SK-N-SH (cell line): ENCODE results near the gene OR3A2. TPM values are rescaled to one million over a fixed set of nuclear protein-coding genes. Genes with fewer than 3 reads are reported as not detected.
"Not testable (repeated sequence)": the region's sequence is repeated elsewhere in the genome, so short reads cannot be mapped to it uniquely, and the experiment has no call there.

ENCODE experiments used
- CTCF ChIA-PET: fragments of 300-600, 350-600 bp; formaldehyde crosslinking; extraction: SDS; loops from one replicate; lab custom pipeline; 2021; lab: Yijun Ruan, JAX
- POLR2A ChIA-PET: fragments of 350-600 bp; sonication (Branson Sonifier 250); formaldehyde crosslinking; extraction: SDS; loops from one replicate; lab custom pipeline; 2020; ENCODE audit warnings: antibody characterized with exemption, inconsistent platforms; lab: Yijun Ruan, JAX
- DNase-seq: peaks from one replicate; pipeline ENCODE4 v3.0.0; 2012
- H2AFZ ChIP-seq: fragments of 200-600 bp; sonication (generic); 2 replicates; pipeline ENCODE4 v1.8.1; 2016; ENCODE audit warnings: antibody characterized with exemption, mild to moderate bottlenecking, low read depth
- H3F3A ChIP-seq: fragments of 200-600 bp; sonication (generic); replicated peaks from 2 replicates; pipeline ENCODE3; 2016; ENCODE audit warnings: antibody characterized with exemption, mild to moderate bottlenecking; ENCODE audit not compliant: insufficient read depth
- H3K27ac ChIP-seq, 2 experiments: fragments of 200-500 bp in 1 of 2; fragments of 200-600 bp in 1 of 2; sonication (Bioruptor generic) in 1 of 2; sonication (generic), shearing (Covaris generic) in 1 of 2; 2 replicates each; pipeline versions ENCODE4 v1.5.1 to v1.6.1; 2014 to 2016; ENCODE audit warnings: low read depth in 2 of 2, inconsistent platforms in 1 of 2, low read length in 1 of 2, mild to moderate bottlenecking in 1 of 2, mixed read lengths in 1 of 2
- H3K27me3 ChIP-seq: fragments of 200-600 bp; sonication (generic), shearing (Covaris generic); 2 replicates; pipeline ENCODE4 v1.6.1; 2016; ENCODE audit warnings: mixed run types; ENCODE audit not compliant: insufficient read depth
- H3K36me3 ChIP-seq, 2 experiments: fragments of 200-500 bp in 1 of 2; fragments of 200-600 bp in 1 of 2; sonication (Bioruptor generic) in 1 of 2; sonication (generic) in 1 of 2; replicated peaks in 1 of 2; 2 replicates each; pipeline versions ENCODE3 to v1.5.1; 2014 to 2016; ENCODE audit warnings: low read length in 1 of 2, mild to moderate bottlenecking in 1 of 2; ENCODE audit not compliant: insufficient read depth in 2 of 2, control insufficient read depth in 1 of 2
- H3K4me1 ChIP-seq, 2 experiments: fragments of 200-500 bp in 1 of 2; fragments of 200-600 bp in 1 of 2; sonication (Bioruptor generic) in 1 of 2; sonication (generic), shearing (Covaris generic) in 1 of 2; 2 replicates each; pipeline versions ENCODE4 v1.5.1 to v1.6.1; 2014 to 2016; ENCODE audit warnings: low read depth in 1 of 2, low read length in 1 of 2, mixed run types in 1 of 2; ENCODE audit not compliant: insufficient read depth in 2 of 2, control insufficient read depth in 1 of 2
- H3K4me2 ChIP-seq: fragments of 200-600 bp; sonication (generic), shearing (Covaris generic); 2 replicates; pipeline ENCODE4 v1.6.1; 2017; ENCODE audit warnings: mixed run types
- H3K4me3 ChIP-seq, 2 experiments: fragments of 200-500 bp in 1 of 2; fragments of 200-600 bp in 1 of 2; sonication (Bioruptor generic) in 1 of 2; sonication (generic), shearing (Covaris generic) in 1 of 2; 2 replicates each; pipeline versions ENCODE4 v1.5.1 to v1.8.1; 2014 to 2016; ENCODE audit warnings: low read depth in 2 of 2, inconsistent platforms in 1 of 2, low read length in 1 of 2, mild to moderate bottlenecking in 1 of 2, mixed read lengths in 1 of 2, moderate library complexity in 1 of 2
- H3K79me2 ChIP-seq: fragments of 200-600 bp; sonication (generic); 2 replicates; pipeline ENCODE4 v1.8.1; 2017; ENCODE audit warnings: mild to moderate bottlenecking; ENCODE audit not compliant: insufficient read depth
- H3K9ac ChIP-seq: fragments of 200-600 bp; sonication (generic); 2 replicates; pipeline ENCODE4 v1.6.1; 2017; ENCODE audit warnings: mixed run types
- H3K9me2 ChIP-seq: fragments of 200-600 bp; sonication (generic); 2 replicates; pipeline ENCODE4 v1.6.1; 2017; ENCODE audit warnings: mixed run types
- H3K9me3 ChIP-seq: fragments of 200-600 bp; sonication (generic); 2 replicates; pipeline ENCODE4 v1.6.1; 2017; ENCODE audit warnings: mixed run types, mild to moderate bottlenecking, moderate library complexity
- H4K20me1 ChIP-seq: fragments of 200-600 bp; sonication (generic); 2 replicates; pipeline ENCODE4 v1.6.1; 2017; ENCODE audit warnings: mild to moderate bottlenecking, mixed run types; ENCODE audit not compliant: insufficient read depth
- CHD2 ChIP-seq: fragments of 150-350 bp; IDR thresholded peaks from 2 replicates; pipeline ENCODE4 v1.6.1; 2018; ENCODE audit warnings: low read length; ENCODE audit not compliant: partially characterized antibody
- FOSL2 ChIP-seq: IDR thresholded peaks from 2 replicates; pipeline ENCODE4 v1.4.0; 2012; ENCODE audit warnings: low read depth, mild to moderate bottlenecking, moderate library complexity, borderline replicate concordance
- GABPA ChIP-seq: IDR thresholded peaks from 2 replicates; pipeline ENCODE4 v1.4.0; 2012; ENCODE audit warnings: low read depth, mild to moderate bottlenecking
- JUND ChIP-seq: IDR thresholded peaks from 2 replicates; pipeline ENCODE4 v1.4.0; 2012
- MEF2A ChIP-seq: IDR thresholded peaks from 2 replicates; pipeline ENCODE4 v1.4.0; 2012; ENCODE audit warnings: low read depth, borderline replicate concordance
- MXI1 ChIP-seq: IDR thresholded peaks from 2 replicates; pipeline ENCODE4 v1.6.1; 2012; ENCODE audit warnings: mild to moderate bottlenecking, low read depth, low read length, improper control_type of control experiment
- RAD21 ChIP-seq: IDR thresholded peaks from 2 replicates; pipeline ENCODE4 v1.6.1; 2012; ENCODE audit warnings: mild to moderate bottlenecking, low read length
- RCOR1 ChIP-seq: fragments of 150-350 bp; IDR thresholded peaks from 2 replicates; pipeline ENCODE4 v1.6.1; 2017; ENCODE audit warnings: antibody characterized with exemption, low read length
- RXRA ChIP-seq: IDR thresholded peaks from 2 replicates; pipeline ENCODE4 v1.4.0; 2012; ENCODE audit warnings: low read depth, mild to moderate bottlenecking, borderline replicate concordance
- SIN3A ChIP-seq: IDR thresholded peaks from 2 replicates; pipeline ENCODE4 v1.6.1; 2012; ENCODE audit warnings: low read depth, mild to moderate bottlenecking, low read length, moderate library complexity, borderline replicate concordance
- TCF12 ChIP-seq: IDR thresholded peaks from 2 replicates; pipeline ENCODE4 v1.4.0; 2012
- YY1 ChIP-seq: IDR thresholded peaks from 2 replicates; pipeline ENCODE4 v1.4.0; 2012; ENCODE audit warnings: low read depth, mild to moderate bottlenecking
- WGBS: methylation state at CpG from one replicate; pipeline ENCODE4 v1.1.6; 2017; ENCODE audit warnings: low lambda C conversion rate; 5-methylcytosine and 5-hydroxymethylcytosine counted together
- polyA plus RNA-seq, 3 experiments: library from polyadenylated mRNA; depleted of rRNA; stranded (reverse); fragments of >200 nt; gene quantifications; 2 replicates each; pipeline ENCODE4 v1.2.3, GENCODE V29; 2012
- TF ChIP-seq, protein P1 (sequence below): IDR thresholded peaks from 2 replicates; pipeline ENCODE4 v1.6.1; 2012; ENCODE audit warnings: mild to moderate bottlenecking, low read depth, low read length, moderate library complexity

OR3A2 gene
- polyA plus RNA-seq, 1 of the 3 experiments (the other 2 are of a cell fraction): not detected

DNA sequence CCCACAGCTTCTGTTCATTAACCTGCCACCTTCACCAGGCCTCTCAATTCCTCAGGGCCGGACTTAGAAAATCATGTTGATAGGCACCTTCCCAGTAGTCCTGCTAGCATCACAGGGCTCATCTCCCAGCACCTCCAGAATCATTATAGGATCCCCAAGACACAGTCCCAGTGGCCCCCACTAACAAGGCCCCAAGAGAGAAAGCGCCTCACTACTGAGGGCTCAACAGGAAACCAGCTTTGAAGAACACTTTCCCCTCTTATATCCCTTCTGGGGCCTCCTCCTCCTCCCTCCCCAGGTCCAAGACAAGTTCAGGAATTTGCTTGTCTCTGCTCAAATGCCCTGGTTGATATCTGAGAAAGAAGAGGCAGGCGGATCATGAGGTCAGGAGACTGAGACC is 25.0 kb upstream of the OR3A2 start, which contains the start of gene OR3A3:
OR3A3 (plus strand) TSS at position 301 of the 400 bp plus-strand sequence.
- no peak within 1 kb of the TSS for H3K4me2 ChIP-seq

DNA sequence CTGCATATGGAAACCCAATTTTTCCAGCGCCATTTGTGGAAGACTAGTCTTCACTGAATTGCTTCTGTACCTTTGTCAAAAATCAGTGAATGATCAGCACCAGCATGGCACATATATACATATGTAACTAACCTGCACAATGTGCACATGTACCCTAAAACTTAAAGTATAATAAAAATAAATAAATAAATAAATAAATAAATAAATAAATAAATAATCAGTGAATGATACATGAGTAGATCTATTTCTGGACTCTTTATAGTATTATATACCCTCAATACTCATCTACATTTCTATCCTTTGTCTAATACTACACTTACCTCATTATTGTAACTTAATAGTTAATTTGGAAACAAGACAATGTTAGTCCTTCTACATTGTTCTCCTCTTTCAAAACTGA is 17.7 kb upstream of the OR3A2 start:
- DNase-seq, H3K4me2 ChIP-seq, H3K4me3 ChIP-seq, H3K79me2 ChIP-seq, H3K27ac ChIP-seq, H3K9ac ChIP-seq, H3K27me3 ChIP-seq, H3F3A ChIP-seq, H3K9me3 ChIP-seq, POLR2A ChIA-PET, H4K20me1 ChIP-seq, H3K4me1 ChIP-seq, H3K36me3 ChIP-seq, H3K9me2 ChIP-seq, CTCF ChIA-PET, H2AFZ ChIP-seq: not testable (repeated sequence)
- WGBS: 2% methylated on average over 1 of the region's 1 CpG

More for the DNA sequence above, 25.0 kb upstream of the OR3A2 start, which contains the start of gene OR3A3:
- TF ChIP-seq MXI1: no peak
- no peak for TF ChIP-seq YY1
- no peak for TF ChIP-seq JUND
- TF ChIP-seq, protein P1, sequence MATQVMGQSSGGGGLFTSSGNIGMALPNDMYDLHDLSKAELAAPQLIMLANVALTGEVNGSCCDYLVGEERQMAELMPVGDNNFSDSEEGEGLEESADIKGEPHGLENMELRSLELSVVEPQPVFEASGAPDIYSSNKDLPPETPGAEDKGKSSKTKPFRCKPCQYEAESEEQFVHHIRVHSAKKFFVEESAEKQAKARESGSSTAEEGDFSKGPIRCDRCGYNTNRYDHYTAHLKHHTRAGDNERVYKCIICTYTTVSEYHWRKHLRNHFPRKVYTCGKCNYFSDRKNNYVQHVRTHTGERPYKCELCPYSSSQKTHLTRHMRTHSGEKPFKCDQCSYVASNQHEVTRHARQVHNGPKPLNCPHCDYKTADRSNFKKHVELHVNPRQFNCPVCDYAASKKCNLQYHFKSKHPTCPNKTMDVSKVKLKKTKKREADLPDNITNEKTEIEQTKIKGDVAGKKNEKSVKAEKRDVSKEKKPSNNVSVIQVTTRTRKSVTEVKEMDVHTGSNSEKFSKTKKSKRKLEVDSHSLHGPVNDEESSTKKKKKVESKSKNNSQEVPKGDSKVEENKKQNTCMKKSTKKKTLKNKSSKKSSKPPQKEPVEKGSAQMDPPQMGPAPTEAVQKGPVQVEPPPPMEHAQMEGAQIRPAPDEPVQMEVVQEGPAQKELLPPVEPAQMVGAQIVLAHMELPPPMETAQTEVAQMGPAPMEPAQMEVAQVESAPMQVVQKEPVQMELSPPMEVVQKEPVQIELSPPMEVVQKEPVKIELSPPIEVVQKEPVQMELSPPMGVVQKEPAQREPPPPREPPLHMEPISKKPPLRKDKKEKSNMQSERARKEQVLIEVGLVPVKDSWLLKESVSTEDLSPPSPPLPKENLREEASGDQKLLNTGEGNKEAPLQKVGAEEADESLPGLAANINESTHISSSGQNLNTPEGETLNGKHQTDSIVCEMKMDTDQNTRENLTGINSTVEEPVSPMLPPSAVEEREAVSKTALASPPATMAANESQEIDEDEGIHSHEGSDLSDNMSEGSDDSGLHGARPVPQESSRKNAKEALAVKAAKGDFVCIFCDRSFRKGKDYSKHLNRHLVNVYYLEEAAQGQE: no peak
- TF ChIP-seq RAD21: no peak
- no peak for TF ChIP-seq TCF12
- no peak for TF ChIP-seq GABPA
- TF ChIP-seq CHD2: no peak
- no peak for TF ChIP-seq MEF2A
- TF ChIP-seq RCOR1: no peak
- TF ChIP-seq FOSL2: no peak
- TF ChIP-seq RXRA: no peak
- no peak for TF ChIP-seq SIN3A
- Histone ChIP-seq H3K9me2 (no peaks in the 10 kb centered on the region), H3K36me3 (no peaks in the 10 kb centered on the region), H2AFZ (no peak within 1 kb of the TSS), H3K4me1 (no peaks in the 10 kb centered on the region), H3K9ac (no peak within 1 kb of the TSS), H3K27me3 (no peaks in the 10 kb centered on the region; the same call in 1 of the 2 replicates), H4K20me1 (no peaks in the 10 kb centered on the region), H3K79me2 (no peaks in the 10 kb centered on the region), H3K27ac (no peak within 1 kb of the TSS), H3K9me3 (no peaks in the 10 kb centered on the region), H3K4me3 (no peak within 1 kb of the TSS), H3F3A (no peaks in the 10 kb centered on the region)
- ChIA-PET CTCF (no interaction called here), POLR2A (no interaction called here)
- no peak for DNase-seq
- 7% methylated on average over 3 of the region's 3 CpGs for whole genome bisulfite sequencing
